GM13977 (cell line): ENCODE measurements around the gene SORL1.

Source experiments
- DNase-seq: peaks from one replicate; pipeline ENCODE4 v3.0.0; 2012; ENCODE audit warnings: low spot score
- CTCF ChIP-seq: IDR thresholded peaks from 2 replicates; pipeline ENCODE4 v1.5.1; 2012; ENCODE audit warnings: mild to moderate bottlenecking, control low read depth; ENCODE audit not compliant: insufficient read depth; ENCODE audit errors: extremely low read depth, missing control alignments
- in situ Hi-C: fragments of 300-500 bp; cut with MboI; formaldehyde crosslinking; loops from one replicate; pipeline ENCODE4 v1.12.0; 2022; ENCODE audit warnings: low sequenced_read_pairs, low pct_unique_long_range_greater_than_20kb, mixed read lengths, inconsistent platforms; ENCODE audit not compliant: unreplicated experiment

Gene SORL1

GRCh38 chr11:121650351-121651256, 198.5 kb downstream of the SORL1 start:
- peak; percentile 39 for DNase-seq
- in situ Hi-C loops: loop anchor here (10.0 kb wide), 1 partner anchor 854 kb away; no protein-coding TSS in a partner anchor
- TF ChIP-seq CTCF: no peak

- no peak for TF ChIP-seq CTCF
- DNase-seq: no peak
- in situ Hi-C loops: loop anchor here (10.0 kb wide), 1 partner anchor 854 kb away; no protein-coding TSS in a partner anchor
These were observed 199.1 kb downstream of the SORL1 start for GRCh38 chr11:121651257-121651605.

GRCh38 chr11:121652971-121653370, 200.9 kb downstream of the SORL1 start:
- DNase-seq: no peak
- no peak for TF ChIP-seq CTCF
- in situ Hi-C loops: loop anchor here (10.0 kb wide), 1 partner anchor 852 kb away; no protein-coding TSS in a partner anchor

GRCh38 chr11:121654259-121654842, 202.2 kb downstream of the SORL1 start:
- TF ChIP-seq CTCF: no peak
- in situ Hi-C loops: loop anchor here (10.0 kb wide), 1 partner anchor 850 kb away; no protein-coding TSS in a partner anchor
- DNase-seq: no peak

- DNase-seq: peak; percentile 30
- in situ Hi-C loops: loop anchor here (10.0 kb wide), 1 partner anchor 850 kb away; no protein-coding TSS in a partner anchor
- no peak for TF ChIP-seq CTCF
These were observed 202.9 kb downstream of the SORL1 start for GRCh38 chr11:121654843-121655536.
